Left renal cortex interstitium (tissue), 4 donors: ENCODE data around the gene VAT1L. TPM values are rescaled to one million over a fixed set of nuclear protein-coding genes. Genes with fewer than 3 reads are reported as not detected.

Experiments
- DNase-seq, 4 donors: peaks; one replicate each; pipeline ENCODE4 v3.0.0-alpha.2; 2013; ENCODE audit warnings: low read depth in 4 of 4, low spot score in 2 of 4, missing footprints in 1 of 4
- polyA plus RNA-seq, 4 donors: library from polyadenylated mRNA; unstranded; fragments of 120-200 nt; gene quantifications; one replicate each; pipeline ENCODE4 v1.2.1, GENCODE V29; 2013; ENCODE audit not compliant: insufficient read length in 4 of 4

Gene VAT1L
- polyA plus RNA-seq, 4 donors, result 3.6 to 5.1 (median 4.8) TPM

DNA sequence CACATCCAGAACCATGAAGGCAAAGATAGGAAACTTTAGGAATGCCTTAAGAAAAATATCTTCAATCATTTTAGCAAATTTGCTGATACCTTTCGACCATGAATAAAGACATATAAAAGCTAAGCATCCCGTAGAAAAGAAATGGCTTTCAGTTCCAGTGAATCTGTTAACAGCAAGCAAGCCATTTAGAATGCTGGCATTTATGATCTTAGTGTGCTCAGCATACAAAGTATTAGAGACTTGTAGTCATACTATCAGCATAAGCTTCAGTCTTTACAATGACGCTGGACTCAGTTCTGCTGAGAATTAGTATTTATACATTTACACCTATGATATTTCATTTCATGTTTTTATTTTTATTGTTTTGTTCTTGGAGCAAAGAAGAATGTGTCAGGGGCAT, 38.7 kb downstream of the VAT1L start:
- DNase-seq, result no peak

DNA sequence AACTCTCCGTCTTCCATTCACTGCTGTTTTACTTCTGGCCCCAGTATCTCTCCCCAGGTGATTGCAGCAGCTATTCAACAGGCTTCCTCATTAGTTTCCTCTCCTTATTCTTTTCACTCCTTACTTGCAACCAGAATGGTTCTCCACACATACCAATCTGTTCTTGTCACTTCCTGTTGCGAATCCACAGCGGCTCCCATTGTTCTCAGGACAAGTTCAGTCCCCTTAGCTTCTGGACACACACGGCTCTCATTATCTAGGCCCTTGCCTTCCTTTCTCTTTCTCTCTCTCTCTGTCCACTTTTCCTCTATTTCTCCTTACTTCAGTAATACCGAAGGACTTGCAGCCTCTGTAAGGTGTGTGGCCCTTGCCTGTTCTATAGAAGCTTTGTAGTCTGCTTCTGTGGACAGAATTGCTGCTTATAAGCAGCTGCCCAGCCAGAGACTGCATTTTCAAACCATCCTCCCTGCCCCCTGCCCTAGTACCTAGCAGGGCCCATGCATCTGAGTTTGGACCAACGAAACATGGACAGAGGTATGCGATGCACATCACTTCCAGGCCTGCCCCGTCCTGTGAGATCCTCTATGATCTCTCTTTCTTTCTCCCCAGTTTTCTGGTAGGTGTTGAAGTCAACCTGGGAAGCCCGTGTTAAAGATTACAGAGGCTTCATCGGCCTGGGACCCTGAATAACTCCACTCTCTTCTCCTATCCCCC, 45.7 kb downstream of the VAT1L start:
- DNase-seq, result no peak

GRCh38 chr16:77834635-77835540, 46.5 kb downstream of the VAT1L start:
- DNase-seq, result no peak

GRCh38 chr16:77836801-77837200, 48.4 kb downstream of the VAT1L start:
- DNase-seq, result no peak

- no peak for DNase-seq
Observed at GRCh38 chr16:77838597-77839255, 50.4 kb downstream of the VAT1L start.

- DNase-seq, result no peak
Observed at GRCh38 chr16:77840093-77840492, 51.7 kb downstream of the VAT1L start.

- DNase-seq, result no peak
Observed at GRCh38 chr16:77840673-77841501, 52.5 kb downstream of the VAT1L start.

- DNase-seq, result no peak
Observed at GRCh38 chr16:77841502-77841763, 53.1 kb downstream of the VAT1L start.

DNA sequence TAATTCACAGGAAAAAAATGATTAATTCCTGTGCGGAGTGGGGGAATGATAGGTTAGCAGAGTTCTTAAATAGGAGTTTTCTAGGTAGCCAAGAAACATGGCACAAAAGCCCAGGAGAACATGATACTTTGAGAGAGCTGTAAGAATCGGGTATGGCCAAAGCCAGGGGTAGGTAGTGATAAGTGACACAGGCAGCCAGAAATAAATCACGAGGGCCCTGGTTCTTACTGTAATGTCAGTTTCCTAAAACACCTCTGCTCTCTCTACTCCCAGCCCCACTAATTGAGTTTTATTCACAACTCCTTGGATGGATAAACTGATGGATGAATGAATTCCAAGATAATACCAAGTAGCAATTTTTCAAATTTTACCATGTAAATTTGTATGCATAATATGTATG, 54.1 kb downstream of the VAT1L start:
- DNase-seq, result no peak

- DNase-seq, result no peak
Observed at GRCh38 chr16:77843405-77843804, 55.0 kb downstream of the VAT1L start.

GRCh38 chr16:77844801-77845200, 56.4 kb downstream of the VAT1L start:
- no peak for DNase-seq

GRCh38 chr16:77849646-77850258, 61.4 kb downstream of the VAT1L start:
- DNase-seq, result no peak

- no peak for DNase-seq
Observed at GRCh38 chr16:77850636-77851333, 62.4 kb downstream of the VAT1L start.

GRCh38 chr16:77853161-77853560, 64.8 kb downstream of the VAT1L start:
- no peak for DNase-seq

- no peak for DNase-seq
Observed at GRCh38 chr16:77856438-77857160, 68.2 kb downstream of the VAT1L start.

GRCh38 chr16:77858060-77858459, 69.7 kb downstream of the VAT1L start:
- no peak for DNase-seq

DNA sequence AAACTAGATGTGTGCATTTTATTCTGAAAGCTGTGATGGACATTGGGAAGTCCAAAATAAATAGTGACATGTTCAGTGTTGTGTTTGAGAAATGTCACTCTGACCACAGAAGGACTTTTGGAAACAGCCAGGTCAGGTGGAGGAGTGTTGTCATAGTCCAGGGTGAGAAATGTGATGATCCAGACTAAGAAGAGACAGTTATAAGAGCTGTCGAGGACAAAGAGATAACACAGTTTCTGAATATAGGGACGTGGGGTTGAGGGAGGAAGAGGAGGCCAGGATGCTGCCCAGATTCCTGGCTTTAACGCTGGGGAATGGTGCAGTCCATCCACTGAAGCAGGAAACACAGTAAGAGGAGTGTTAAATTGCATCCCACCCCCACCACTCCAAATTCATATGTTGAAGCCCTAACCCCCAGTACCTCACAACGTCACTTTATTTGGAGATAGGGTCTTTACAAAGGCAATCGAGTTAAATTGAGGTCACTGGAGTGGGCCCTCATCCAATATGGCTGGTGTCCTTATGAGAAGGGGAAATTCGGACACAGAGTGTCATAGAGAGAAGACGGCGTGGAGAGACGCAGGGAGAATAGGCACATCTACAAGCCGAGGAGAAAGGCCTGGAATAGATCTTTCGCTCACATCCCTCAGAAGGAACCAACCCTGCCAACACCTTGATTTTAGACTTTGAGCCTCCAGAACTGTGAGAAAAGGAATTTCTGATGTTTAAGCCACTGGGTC, 71.3 kb downstream of the VAT1L start:
- DNase-seq, result no peak

DNA sequence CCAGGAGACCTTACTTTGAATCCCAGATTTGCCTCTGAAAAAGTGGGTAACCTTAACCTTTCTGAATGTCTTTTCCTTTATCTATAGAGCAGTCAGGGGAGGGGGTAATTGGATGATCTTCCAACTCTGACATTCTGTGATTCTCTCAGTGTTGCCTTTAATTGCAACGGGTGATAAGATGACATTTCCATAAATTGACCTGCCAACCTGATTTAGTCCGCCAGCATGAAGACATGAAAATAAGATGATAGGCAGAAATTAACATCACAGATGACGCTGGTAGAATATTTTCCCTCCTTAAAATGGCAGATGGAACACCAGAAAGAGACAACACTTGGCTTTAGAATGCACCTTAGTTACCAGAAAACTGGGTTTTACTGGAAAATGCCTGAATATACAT, 72.6 kb downstream of the VAT1L start:
- DNase-seq, result no peak
